HK-2 (cell line): ENCODE data around the gene MAPK6.
"Not testable (repeated sequence)": the region's sequence is repeated elsewhere in the genome, so short reads cannot be mapped to it uniquely, and the experiment has no call there.

Experiments used
- DNase-seq: peaks from one replicate; pipeline ENCODE4 v3.0.0-alpha.2; 2018; ENCODE audit not compliant: unreplicated experiment

MAPK6 gene

GRCh38 chr15:52080031-52080430, 61.0 kb downstream of the MAPK6 start:
- DNase-seq, result no peak

- DNase-seq, result no peak
Observed at GRCh38 chr15:52080706-52081392, 61.8 kb downstream of the MAPK6 start.

- DNase-seq, result no peak
Observed at GRCh38 chr15:52082197-52083036, 63.4 kb downstream of the MAPK6 start.

- not testable (repeated sequence) for DNase-seq
Observed at GRCh38 chr15:52083037-52083359, 64.0 kb downstream of the MAPK6 start.

GRCh38 chr15:52083603-52084002, 64.6 kb downstream of the MAPK6 start:
- no peak for DNase-seq

- no peak for DNase-seq
Observed at GRCh38 chr15:52085299-52085698, 66.3 kb downstream of the MAPK6 start.

GRCh38 chr15:52086011-52086786, 67.2 kb downstream of the MAPK6 start:
- no peak for DNase-seq

- DNase-seq, result no peak
Observed at GRCh38 chr15:52090193-52090592, 71.2 kb downstream of the MAPK6 start.

GRCh38 chr15:52093167-52093538, 74.1 kb downstream of the MAPK6 start:
- DNase-seq, result no peak

- no peak for DNase-seq
Observed at GRCh38 chr15:52093539-52094510, 74.8 kb downstream of the MAPK6 start.

- no peak for DNase-seq
Observed at GRCh38 chr15:52094811-52095584, 76.0 kb downstream of the MAPK6 start.

GRCh38 chr15:52095597-52096262, 76.7 kb downstream of the MAPK6 start:
- no peak for DNase-seq

- not testable (repeated sequence) for DNase-seq
Observed at GRCh38 chr15:52096536-52096935, 77.5 kb downstream of the MAPK6 start.

- no peak for DNase-seq
Observed at GRCh38 chr15:52097180-52097579, 78.2 kb downstream of the MAPK6 start.

- no peak for DNase-seq
Observed at GRCh38 chr15:52098323-52098722, 79.3 kb downstream of the MAPK6 start.

- DNase-seq, result no peak
Observed at GRCh38 chr15:52099651-52100272, 80.7 kb downstream of the MAPK6 start.

- DNase-seq, result peak; percentile 52
Observed at GRCh38 chr15:52100807-52101442, 81.9 kb downstream of the MAPK6 start.

GRCh38 chr15:52101542-52102323, 82.7 kb downstream of the MAPK6 start:
- no peak for DNase-seq
